ENCODE measurements around the gene STK40. TPM values are rescaled to one million over a fixed set of nuclear protein-coding genes. Genes with fewer than 3 reads are reported as not detected.

STK40 gene
- total and polyA plus RNA-seq, 8 donors, result 21.2 to 68.1 (median 37.6) TPM

GRCh38 chr1:36346741-36347370 is 38.9 kb downstream of the STK40 start:
- no peaks in the 10 kb centered on the region for H3K27me3 ChIP-seq
- no peak overlapping the region for H3K4me3 ChIP-seq
- 92 to 93% methylated on average over 8 of the region's 8 CpGs for WGBS, 2 donors
- DNase-seq, result peak in 1 of 6 donors; percentile 32
- no peak for ATAC-seq
- H3K4me1 ChIP-seq, result no peaks in the 10 kb centered on the region
- no peak for TF ChIP-seq CTCF (IDR thresholded peaks at IDR 0.05)
- FAIRE-seq, result no peak
- peaks cover 7 to 53% (median 17%) of the 10 kb centered on the region in 3 donors for H3K36me3 ChIP-seq
- intact Hi-C loops (cut with DNase I), result loop anchor here in 1 of 3 donors (10.0 kb wide), 1 partner anchor 68 kb away; no protein-coding TSS in a partner anchor
- H3K9me3 ChIP-seq, result no peaks in the 10 kb centered on the region
- no peak overlapping the region for H3K27ac ChIP-seq

- ATAC-seq (no peak), FAIRE-seq (no peak), DNase-seq (peak in 1 of 6 donors; percentile 27)
- no peaks in the 10 kb centered on the region for H3K4me1 ChIP-seq
- no peaks in the 10 kb centered on the region for H3K9me3 ChIP-seq
- H3K27ac ChIP-seq, result no peak overlapping the region
- TF ChIP-seq CTCF (IDR thresholded peaks at IDR 0.05), result no peak
- intact Hi-C loops (cut with DNase I), result loop anchor here in 1 of 3 donors (10.0 kb wide), 1 partner anchor 69 kb away; no protein-coding TSS in a partner anchor
- 90 to 96% methylated on average over 7 of the region's 7 CpGs for WGBS, 2 donors
- no peaks in the 10 kb centered on the region for H3K27me3 ChIP-seq
- H3K4me3 ChIP-seq, result no peak overlapping the region
- H3K36me3 ChIP-seq, result peaks cover 7 to 53% (median 17%) of the 10 kb centered on the region in 3 donors
These were observed 40.4 kb downstream of the STK40 start for GRCh38 chr1:36345353-36345752.

GRCh38 chr1:36344395-36344680 is 41.4 kb downstream of the STK40 start:
- ATAC-seq (no peak), DNase-seq (peak in 1 of 6 donors; percentile 67), FAIRE-seq (no peak)
- no peaks in the 10 kb centered on the region for H3K4me1 ChIP-seq
- no peak overlapping the region for H3K27ac ChIP-seq
- no peaks in the 10 kb centered on the region for H3K27me3 ChIP-seq
- H3K36me3 ChIP-seq, result peaks cover 7 to 50% (median 17%) of the 10 kb centered on the region in 3 donors
- 84 to 95% methylated on average over 8 of the region's 8 CpGs for WGBS, 2 donors
- intact Hi-C loops (cut with DNase I), result loop anchor here in 2 of 3 donors (5.0 to 10.0 kb wide), 2 partner anchors 70 to 73 kb away; no protein-coding TSS in a partner anchor
- H3K4me3 ChIP-seq, result no peak overlapping the region
- no peak for TF ChIP-seq CTCF (IDR thresholded peaks at IDR 0.05)
- no peaks in the 10 kb centered on the region for H3K9me3 ChIP-seq

GRCh38 chr1:36343651-36344394 is 41.9 kb downstream of the STK40 start:
- TF ChIP-seq CTCF (IDR thresholded peaks at IDR 0.05), result no peak
- ATAC-seq (no peak), DNase-seq (peak in 1 of 6 donors; percentile 44), FAIRE-seq (no peak)
- H3K27me3 ChIP-seq, result no peaks in the 10 kb centered on the region
- H3K4me1 ChIP-seq, result no peaks in the 10 kb centered on the region
- H3K27ac ChIP-seq, result no peak overlapping the region
- no peaks in the 10 kb centered on the region for H3K9me3 ChIP-seq
- WGBS, 2 donors, result 91 to 93% methylated on average over 19 to 24 of the region's 24 CpGs
- intact Hi-C loops (cut with DNase I), result loop anchor here in 2 of 3 donors (5.0 to 10.0 kb wide), 2 partner anchors 71 to 73 kb away; no protein-coding TSS in a partner anchor
- no peak overlapping the region for H3K4me3 ChIP-seq
- H3K36me3 ChIP-seq, result peaks cover 7 to 49% (median 17%) of the 10 kb centered on the region in 3 donors

Data from pancreas (tissue), 10 donors.